ENCODE measurements around the gene BANK1. TPM values are rescaled to one million over a fixed set of nuclear protein-coding genes. Genes with fewer than 3 reads are reported as not detected.

The BANK1 gene
- total RNA-seq, 2 experiments from 2014 or later, result 0.24 to 0.29 TPM

DNA sequence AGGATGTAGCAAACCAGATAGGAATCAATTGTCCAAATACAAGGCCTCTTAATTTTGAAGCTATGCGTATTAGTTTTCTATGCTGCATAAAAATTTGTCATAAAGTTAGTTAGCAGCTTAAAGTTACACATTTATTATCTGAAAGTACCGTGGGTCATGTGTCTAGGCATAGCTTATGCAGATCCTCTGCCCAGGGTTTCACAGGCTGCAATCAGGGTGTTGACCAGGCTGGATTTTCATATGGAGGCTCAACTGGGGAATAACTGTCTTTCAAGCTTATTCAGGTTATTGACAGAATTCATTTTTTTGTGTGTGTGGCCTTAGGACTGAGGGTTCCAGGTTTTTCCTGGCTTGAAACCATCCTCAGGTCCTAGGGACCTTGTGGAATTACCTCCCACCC, 289.7 kb downstream of the BANK1 start:
- no peaks in the 10 kb centered on the region for H3K27me3 Mint-ChIP-seq (ENCODE audit: low read depth)

DNA sequence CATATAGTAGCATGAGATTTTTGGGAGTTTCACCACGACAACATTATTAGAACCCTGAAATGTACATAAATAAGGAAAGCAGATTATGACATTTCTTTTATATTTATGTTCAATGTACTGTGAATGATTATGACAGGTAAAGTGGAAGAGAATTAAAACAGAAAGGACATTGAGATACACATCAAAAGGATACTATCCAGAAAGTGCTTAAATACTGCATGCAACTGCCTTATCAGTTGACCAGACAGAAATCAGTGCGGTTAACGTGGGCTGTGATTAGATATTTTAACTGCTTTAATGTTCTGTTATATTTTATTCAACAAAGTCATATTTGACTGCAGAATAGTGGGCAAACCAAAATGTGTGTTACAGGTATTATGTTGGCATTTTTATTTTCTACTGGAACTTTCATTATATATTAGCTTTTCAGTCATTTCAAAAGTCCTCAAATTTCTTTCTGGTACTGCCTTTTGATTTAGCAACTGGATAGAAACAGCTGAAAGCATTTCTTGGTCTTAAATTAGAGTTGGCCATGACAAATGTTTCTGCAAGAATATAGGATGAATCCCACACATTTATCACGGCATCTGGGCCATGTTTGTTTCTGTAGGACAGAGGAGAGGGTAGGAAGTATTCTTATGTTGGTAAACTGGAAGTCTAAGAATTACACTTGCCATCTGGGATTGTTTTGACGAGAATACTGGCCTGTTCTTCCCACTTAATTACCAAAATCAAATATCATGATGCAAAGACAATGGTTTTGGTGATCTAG, 299.5 kb downstream of the BANK1 start:
- ChIA-PET POLR2A (no interaction called here), CTCF (no interaction called here)
- Mint-ChIP-seq H3K36me3 (ENCODE audit: low read depth) (no peaks in the 10 kb centered on the region), H3K9me3 (ENCODE audit: insufficient read depth) (no peaks in the 10 kb centered on the region), H3K27me3 (ENCODE audit: low read depth) (no peaks in the 10 kb centered on the region), H3K27ac (no peak overlapping the region), H3K4me1 (ENCODE audit: low read depth) (no peaks in the 10 kb centered on the region), H3K4me3 (no peak overlapping the region)
- no peak for DNase-seq
- no peak for ATAC-seq

More for the DNA sequence above, 289.7 kb downstream of the BANK1 start:
- ATAC-seq, result no peak
- no peaks in the 10 kb centered on the region for H3K36me3 Mint-ChIP-seq (ENCODE audit: low read depth)
- DNase-seq, result no peak
- H3K4me1 Mint-ChIP-seq (ENCODE audit: low read depth), result no peaks in the 10 kb centered on the region
- H3K27ac Mint-ChIP-seq, result no peak overlapping the region
- H3K4me3 Mint-ChIP-seq, result no peak overlapping the region
- H3K9me3 Mint-ChIP-seq (ENCODE audit: insufficient read depth), result no peaks in the 10 kb centered on the region
- CTCF ChIA-PET, result no interaction called here
- POLR2A ChIA-PET, result no interaction called here

DNA sequence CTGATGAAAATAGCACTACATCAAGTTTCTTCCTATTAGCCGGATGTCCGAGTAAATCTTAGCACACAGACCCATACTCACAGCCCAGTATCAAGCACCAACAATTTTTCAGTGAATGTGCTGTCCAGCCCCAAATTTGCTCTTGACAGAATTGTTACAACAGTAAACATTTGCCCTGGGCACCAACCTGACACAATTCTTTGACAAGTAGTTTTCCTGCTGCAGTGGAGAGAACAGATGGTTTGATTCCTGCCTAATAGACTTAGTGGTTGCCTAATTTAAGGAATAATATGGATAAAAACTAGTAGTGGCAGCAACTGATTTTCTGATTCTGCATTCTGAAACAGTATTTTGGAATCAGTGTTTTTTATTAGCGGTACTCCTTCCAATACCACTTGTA, 301.1 kb downstream of the BANK1 start:
- CTCF ChIA-PET, result no interaction called here
- Mint-ChIP-seq H3K36me3 (ENCODE audit: low read depth) (no peaks in the 10 kb centered on the region), H3K4me3 (no peak overlapping the region), H3K27me3 (ENCODE audit: low read depth) (no peaks in the 10 kb centered on the region), H3K9me3 (ENCODE audit: insufficient read depth) (no peaks in the 10 kb centered on the region), H3K27ac (no peak overlapping the region), H3K4me1 (ENCODE audit: low read depth) (no peaks in the 10 kb centered on the region)
- POLR2A ChIA-PET, result no interaction called here
- DNase-seq (no peak), ATAC-seq (no peak)

DNA sequence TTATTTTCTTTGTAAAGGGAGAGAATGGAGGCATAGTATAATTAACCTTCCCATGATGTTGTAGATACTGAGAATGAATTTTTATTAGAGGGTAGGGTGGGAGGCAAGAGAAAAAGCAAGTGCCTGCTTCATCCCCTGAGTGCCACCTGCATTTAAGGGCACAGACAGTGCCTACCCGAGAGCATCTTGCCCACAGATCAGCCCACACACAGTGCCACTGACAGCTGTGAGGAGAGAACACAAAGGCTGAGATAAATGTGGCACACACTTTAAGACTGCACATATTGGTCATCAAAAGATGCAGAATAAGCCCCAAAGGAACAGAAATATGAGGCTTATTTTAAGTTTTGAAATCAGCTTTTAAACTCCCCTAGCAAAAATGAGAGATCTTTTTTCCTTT, 304.0 kb downstream of the BANK1 start:
- ChIA-PET CTCF (no interaction called here), POLR2A (no interaction called here)

DNA sequence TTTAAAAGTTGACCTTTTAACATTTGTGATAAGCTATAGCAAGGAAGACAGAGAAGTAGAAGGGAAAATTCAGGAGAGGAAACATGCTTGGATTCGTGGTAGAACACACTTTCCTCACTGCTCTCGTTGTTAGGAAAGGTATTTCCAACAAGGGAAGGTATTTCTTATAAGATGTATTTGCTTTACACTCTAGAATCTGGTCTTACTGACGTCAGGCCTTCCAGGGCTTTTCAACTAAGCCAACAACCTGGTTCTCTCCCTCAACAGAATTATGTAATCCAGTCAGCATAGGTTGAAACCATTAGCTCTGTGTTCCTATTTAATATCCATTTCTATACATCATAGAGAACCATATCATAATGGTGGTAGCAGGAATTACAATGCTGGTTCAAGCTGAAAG, 312.8 kb downstream of the BANK1 start:
- Mint-ChIP-seq H3K27ac (no peak overlapping the region), H3K27me3 (ENCODE audit: low read depth) (peaks cover 1% of the 10 kb centered on the region), H3K36me3 (ENCODE audit: low read depth) (no peaks in the 10 kb centered on the region), H3K9me3 (ENCODE audit: insufficient read depth) (peaks cover 5% of the 10 kb centered on the region), H3K4me3 (no peak overlapping the region), H3K4me1 (ENCODE audit: low read depth) (no peaks in the 10 kb centered on the region)
- POLR2A ChIA-PET, result no interaction called here
- ATAC-seq (no peak), DNase-seq (no peak)
- CTCF ChIA-PET, result no interaction called here

More for the DNA sequence above, 304.0 kb downstream of the BANK1 start:
- Mint-ChIP-seq H3K27ac (no peak overlapping the region), H3K4me3 (no peak overlapping the region), H3K9me3 (ENCODE audit: insufficient read depth) (no peaks in the 10 kb centered on the region), H3K36me3 (ENCODE audit: low read depth) (no peaks in the 10 kb centered on the region), H3K4me1 (ENCODE audit: low read depth) (no peaks in the 10 kb centered on the region), H3K27me3 (ENCODE audit: low read depth) (peaks cover under 1% of the 10 kb centered on the region)
- ATAC-seq, result no peak
- DNase-seq, result no peak

DNA sequence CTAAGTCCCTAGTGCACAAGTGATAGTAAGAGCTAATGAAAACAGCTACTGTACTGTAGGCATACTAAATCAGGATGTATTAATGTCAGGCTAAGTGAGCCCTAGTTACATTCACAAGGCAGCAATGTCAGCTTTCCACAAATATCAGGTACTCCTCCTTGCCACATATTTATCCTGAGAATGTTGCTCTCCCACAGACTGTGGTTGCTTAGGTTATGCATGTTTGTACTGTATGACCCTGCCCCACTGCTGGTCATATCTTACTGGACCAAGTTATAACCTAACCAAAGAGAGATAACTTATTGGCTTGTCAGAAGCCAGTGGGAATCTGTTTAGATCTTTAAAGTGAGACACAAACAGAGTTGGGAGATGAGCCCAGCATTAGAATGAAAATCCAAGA, 313.7 kb downstream of the BANK1 start:
- ChIA-PET POLR2A (no interaction called here), CTCF (no interaction called here)
- no peaks in the 10 kb centered on the region for H3K4me1 Mint-ChIP-seq (ENCODE audit: low read depth)
- ATAC-seq, result no peak
- H3K27ac Mint-ChIP-seq, result no peak overlapping the region
- DNase-seq, result no peak
- H3K27me3 Mint-ChIP-seq (ENCODE audit: low read depth), result peaks cover 1% of the 10 kb centered on the region
- H3K4me3 Mint-ChIP-seq, result no peak overlapping the region
- H3K36me3 Mint-ChIP-seq (ENCODE audit: low read depth), result no peaks in the 10 kb centered on the region
- H3K9me3 Mint-ChIP-seq (ENCODE audit: insufficient read depth), result peaks cover 5% of the 10 kb centered on the region

DNA sequence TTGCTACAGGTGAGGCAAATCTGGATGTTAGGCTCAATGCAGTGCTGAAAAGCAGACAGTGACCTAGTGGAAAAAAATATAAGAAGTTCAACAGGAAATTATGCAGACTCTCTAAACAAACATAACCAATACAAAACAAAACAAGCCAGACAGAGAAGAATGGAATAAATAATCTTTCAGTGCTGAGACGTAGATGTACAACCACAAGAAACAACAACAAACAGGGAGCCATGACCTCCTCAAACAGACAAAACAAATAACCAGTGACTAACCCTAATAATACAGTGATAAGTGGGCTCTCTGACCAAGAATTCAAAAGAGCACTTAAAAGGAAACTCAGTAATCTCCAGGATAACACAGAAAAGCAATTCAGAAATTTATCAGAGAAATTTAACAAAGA, 315.5 kb downstream of the BANK1 start:
- no peaks in the 10 kb centered on the region for H3K36me3 Mint-ChIP-seq (ENCODE audit: low read depth)
- H3K4me1 Mint-ChIP-seq (ENCODE audit: low read depth), result no peaks in the 10 kb centered on the region
- peaks cover 5% of the 10 kb centered on the region for H3K9me3 Mint-ChIP-seq (ENCODE audit: insufficient read depth)
- no peak overlapping the region for H3K27ac Mint-ChIP-seq
- ATAC-seq (no peak), DNase-seq (no peak)
- H3K4me3 Mint-ChIP-seq, result no peak overlapping the region
- ChIA-PET POLR2A (no interaction called here), CTCF (no interaction called here)
- no peaks in the 10 kb centered on the region for H3K27me3 Mint-ChIP-seq (ENCODE audit: low read depth)

DNA sequence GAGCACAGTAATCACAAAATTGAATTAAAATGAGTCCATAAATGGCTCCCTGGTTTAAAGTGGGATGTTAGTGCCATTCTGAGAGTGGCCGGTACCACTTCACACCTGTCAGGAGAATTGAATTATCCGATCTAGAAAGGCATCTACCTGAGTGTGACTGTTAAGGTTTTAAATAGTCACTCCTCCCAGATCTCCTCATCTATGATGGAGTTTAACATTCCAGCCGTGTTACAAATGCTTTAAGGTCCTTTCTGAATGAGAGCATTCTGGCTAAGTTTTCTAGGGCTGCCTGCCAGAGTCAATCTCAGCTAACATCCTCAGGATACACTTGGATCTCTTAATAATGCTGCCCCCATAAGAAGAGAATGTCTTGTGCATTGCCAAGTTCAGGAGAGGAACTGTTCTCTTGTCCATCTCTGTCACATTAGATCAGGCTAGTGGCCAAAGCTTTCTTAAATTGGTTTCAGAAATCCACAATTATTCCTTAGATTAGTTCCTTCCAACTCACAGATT, 323.6 kb downstream of the BANK1 start:
- POLR2A ChIA-PET, result no interaction called here
- Mint-ChIP-seq H3K9me3 (ENCODE audit: insufficient read depth) (no peaks in the 10 kb centered on the region), H3K36me3 (ENCODE audit: low read depth) (no peaks in the 10 kb centered on the region), H3K27me3 (ENCODE audit: low read depth) (peaks cover under 1% of the 10 kb centered on the region), H3K4me1 (ENCODE audit: low read depth) (no peaks in the 10 kb centered on the region), H3K27ac (no peak overlapping the region), H3K4me3 (no peak overlapping the region)
- DNase-seq (no peak), ATAC-seq (no peak)
- CTCF ChIA-PET, result no interaction called here

DNA sequence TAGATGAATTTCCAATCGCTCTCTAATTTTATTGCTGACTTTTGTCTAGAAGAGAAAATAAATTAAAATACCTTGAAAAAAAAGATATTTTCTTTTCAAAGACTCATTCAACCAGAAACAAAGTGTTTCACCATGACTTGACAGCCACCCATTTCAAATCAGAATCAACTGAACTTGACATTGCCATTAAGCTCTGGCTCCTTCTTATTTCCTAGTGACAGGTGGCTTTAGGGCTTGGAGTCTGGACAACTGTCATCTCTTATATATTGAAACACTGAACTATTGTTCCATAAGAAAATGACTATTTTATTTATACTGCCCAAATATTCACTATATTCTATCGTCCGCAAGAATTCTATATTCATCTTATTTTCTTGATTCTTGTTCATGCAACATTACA, 325.6 kb downstream of the BANK1 start:
- Mint-ChIP-seq H3K4me1 (ENCODE audit: low read depth) (no peaks in the 10 kb centered on the region), H3K27me3 (ENCODE audit: low read depth) (peaks cover 4% of the 10 kb centered on the region), H3K36me3 (ENCODE audit: low read depth) (no peaks in the 10 kb centered on the region), H3K9me3 (ENCODE audit: insufficient read depth) (peaks cover 5% of the 10 kb centered on the region), H3K4me3 (no peak overlapping the region), H3K27ac (no peak overlapping the region)
- POLR2A ChIA-PET, result no interaction called here
- CTCF ChIA-PET, result no interaction called here
- no peak for ATAC-seq
- DNase-seq, result no peak

DNA sequence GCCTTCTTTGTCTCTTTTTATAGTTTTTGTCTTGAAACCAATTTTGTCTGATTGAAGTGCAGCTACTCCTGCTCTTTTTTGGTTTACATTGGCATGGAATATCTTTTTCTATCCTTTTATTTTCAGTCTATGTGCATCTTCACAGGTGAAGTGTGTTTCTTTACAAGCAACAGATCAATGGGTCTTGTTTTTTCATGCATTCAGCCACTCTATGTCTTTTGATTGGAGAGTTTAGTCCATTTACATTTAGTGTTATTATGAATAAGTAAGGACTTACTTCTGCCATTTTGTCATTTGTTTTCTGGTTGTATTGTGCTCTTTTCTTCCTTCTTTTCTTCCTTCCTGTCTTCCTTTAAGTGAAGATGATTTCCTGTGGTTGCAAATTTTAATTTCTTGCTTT, 330.3 kb downstream of the BANK1 start:
- POLR2A ChIA-PET, result no interaction called here
- DNase-seq, result no peak
- H3K9me3 Mint-ChIP-seq (ENCODE audit: insufficient read depth), result peaks cover 12% of the 10 kb centered on the region

More for the DNA sequence above, 330.3 kb downstream of the BANK1 start:
- ATAC-seq, result no peak
- peaks cover 4% of the 10 kb centered on the region for H3K27me3 Mint-ChIP-seq (ENCODE audit: low read depth)
- H3K4me3 Mint-ChIP-seq, result no peak overlapping the region
- H3K27ac Mint-ChIP-seq, result no peak overlapping the region
- CTCF ChIA-PET, result no interaction called here
- H3K4me1 Mint-ChIP-seq (ENCODE audit: low read depth), result no peaks in the 10 kb centered on the region
- H3K36me3 Mint-ChIP-seq (ENCODE audit: low read depth), result no peaks in the 10 kb centered on the region
